Body of pancreas (tissue), 4 donors: Measurements from ENCODE around the gene FYCO1. TPM values are rescaled to one million over a fixed set of nuclear protein-coding genes. Genes with fewer than 3 reads are reported as not detected.

ENCODE experiments used
- ATAC-seq: fragments of 150-250 bp; one replicate; pipeline ENCODE4 v1.9.1; 2016
- DNase-seq, 4 donors: peaks; one replicate each; pipeline ENCODE4 v3.0.0-alpha.2; 2019
- H3K27ac ChIP-seq, 4 donors: fragments of 200-600 bp; sonication (generic); 1 replicate in 3 of 4; 2 replicates in 1 of 4; pipeline versions ENCODE4 v1.5.1 to v1.6.1; 2016 to 2019; ENCODE audit warnings: mild to moderate bottlenecking in 1 of 4, mixed read lengths in 1 of 4, moderate library complexity in 1 of 4
- H3K27me3 ChIP-seq, 2 donors: fragments of 200-600 bp; sonication (generic); one replicate each; pipeline ENCODE4 v1.6.0; 2016; ENCODE audit warnings: mild to moderate bottlenecking in 1 of 2
- H3K36me3 ChIP-seq, 2 donors: fragments of 200-600 bp; sonication (generic); replicated peaks in 1 of 2; 2 replicates each; pipeline ENCODE4 v1.5.1; 2016; ENCODE audit warnings: low read depth in 2 of 2; ENCODE audit not compliant: insufficient read depth in 1 of 2
- H3K4me1 ChIP-seq: fragments of 200-600 bp; sonication (generic); one replicate; pipeline ENCODE4 v1.6.0; 2016
- H3K4me3 ChIP-seq, 2 donors: fragments of 200-600 bp; sonication (generic); 1 replicate in 1 of 2; 2 replicates in 1 of 2; pipeline ENCODE4 v1.5.1; 2016 to 2019
- H3K9me3 ChIP-seq, 3 donors: fragments of 200-600 bp; sonication (generic); 1 replicate in 2 of 3; 2 replicates in 1 of 3; pipeline ENCODE4 v1.5.1; 2016
- POLR2A ChIP-seq, 3 donors: fragments of 450-650 bp; IDR thresholded peaks; one replicate each; pipeline ENCODE4 v1.6.1; 2016; ENCODE audit warnings: antibody characterized with exemption in 3 of 3, mild to moderate bottlenecking in 2 of 3
- WGBS, 2 donors: methylation state at CpG; one replicate each; pipeline ENCODE4 v1.1.5; 2017; 5-methylcytosine and 5-hydroxymethylcytosine counted together
- intact Hi-C: fragments of 100-400 bp; cut with DNase I; formaldehyde crosslinking; loops from one replicate; pipeline ENCODE4 v1.15.1; 2023
- total RNA-seq, 2 donors: library from RNA; depleted of rRNA; stranded (reverse); fragments of >200 nt; gene quantifications; one replicate each; pipeline ENCODE4 v1.1.0, GENCODE V29; 2016
- TF ChIP-seq, protein P1 (sequence below), 7 experiments: fragments of 450-650 bp in 4 of 7; fragments of 200-600 bp in 3 of 7; sonication (generic) in 3 of 7; IDR thresholded peaks; one replicate each; pipeline ENCODE4 v1.5.1; 2016 to 2019; ENCODE audit warnings: antibody characterized with exemption in 7 of 7

Gene FYCO1
- total RNA-seq, 2 donors from 2014 or later = 20.0 to 25.4 TPM

DNA sequence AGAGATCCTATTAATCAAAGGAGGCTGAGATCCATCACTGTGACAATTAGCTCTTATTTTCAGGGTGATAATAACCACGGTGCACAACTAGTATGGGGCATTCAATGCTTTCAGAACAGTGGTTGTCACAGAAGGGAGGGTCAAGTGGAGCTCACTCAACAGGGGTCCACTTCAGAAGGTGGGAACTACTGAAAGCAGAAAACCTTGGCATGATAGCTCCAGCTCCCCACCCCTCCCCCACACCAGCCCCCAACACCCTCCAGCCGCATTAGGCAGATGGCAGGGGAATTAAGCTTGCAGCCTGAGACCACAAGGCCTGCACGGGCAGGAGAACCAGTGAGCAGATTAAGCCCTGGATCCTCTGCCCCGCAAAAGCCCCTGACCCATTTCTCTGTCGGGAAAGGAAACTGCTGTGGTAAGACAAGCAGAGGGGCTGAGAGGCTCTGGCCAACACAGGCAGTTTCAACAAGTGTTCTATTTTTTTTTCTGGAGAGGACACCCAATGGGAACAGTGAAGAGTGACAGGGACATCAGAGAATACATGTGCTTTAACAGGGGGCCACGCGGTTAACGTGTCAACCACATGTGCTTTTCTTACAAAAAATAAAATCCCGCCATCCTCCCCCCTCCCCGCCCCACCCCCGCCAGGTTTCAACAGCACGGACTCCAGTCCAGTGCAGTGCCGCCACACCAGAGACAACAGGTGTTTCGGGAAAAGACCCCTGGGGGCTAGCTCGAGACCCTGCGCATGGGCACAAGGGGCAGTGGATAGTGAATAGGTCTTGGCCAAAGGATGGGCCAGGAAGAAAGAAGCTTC is 997 bp downstream of the FYCO1 start:
- TF ChIP-seq, protein P1, sequence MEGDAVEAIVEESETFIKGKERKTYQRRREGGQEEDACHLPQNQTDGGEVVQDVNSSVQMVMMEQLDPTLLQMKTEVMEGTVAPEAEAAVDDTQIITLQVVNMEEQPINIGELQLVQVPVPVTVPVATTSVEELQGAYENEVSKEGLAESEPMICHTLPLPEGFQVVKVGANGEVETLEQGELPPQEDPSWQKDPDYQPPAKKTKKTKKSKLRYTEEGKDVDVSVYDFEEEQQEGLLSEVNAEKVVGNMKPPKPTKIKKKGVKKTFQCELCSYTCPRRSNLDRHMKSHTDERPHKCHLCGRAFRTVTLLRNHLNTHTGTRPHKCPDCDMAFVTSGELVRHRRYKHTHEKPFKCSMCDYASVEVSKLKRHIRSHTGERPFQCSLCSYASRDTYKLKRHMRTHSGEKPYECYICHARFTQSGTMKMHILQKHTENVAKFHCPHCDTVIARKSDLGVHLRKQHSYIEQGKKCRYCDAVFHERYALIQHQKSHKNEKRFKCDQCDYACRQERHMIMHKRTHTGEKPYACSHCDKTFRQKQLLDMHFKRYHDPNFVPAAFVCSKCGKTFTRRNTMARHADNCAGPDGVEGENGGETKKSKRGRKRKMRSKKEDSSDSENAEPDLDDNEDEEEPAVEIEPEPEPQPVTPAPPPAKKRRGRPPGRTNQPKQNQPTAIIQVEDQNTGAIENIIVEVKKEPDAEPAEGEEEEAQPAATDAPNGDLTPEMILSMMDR (IDR thresholded peaks at IDR 0.05) = no peak
- TF ChIP-seq POLR2A (IDR thresholded peaks at IDR 0.05) = no peak
- 4 to 5% methylated on average over 16 of the region's 16 CpGs for WGBS, 2 donors
- peak; percentile 27 for ATAC-seq

DNA sequence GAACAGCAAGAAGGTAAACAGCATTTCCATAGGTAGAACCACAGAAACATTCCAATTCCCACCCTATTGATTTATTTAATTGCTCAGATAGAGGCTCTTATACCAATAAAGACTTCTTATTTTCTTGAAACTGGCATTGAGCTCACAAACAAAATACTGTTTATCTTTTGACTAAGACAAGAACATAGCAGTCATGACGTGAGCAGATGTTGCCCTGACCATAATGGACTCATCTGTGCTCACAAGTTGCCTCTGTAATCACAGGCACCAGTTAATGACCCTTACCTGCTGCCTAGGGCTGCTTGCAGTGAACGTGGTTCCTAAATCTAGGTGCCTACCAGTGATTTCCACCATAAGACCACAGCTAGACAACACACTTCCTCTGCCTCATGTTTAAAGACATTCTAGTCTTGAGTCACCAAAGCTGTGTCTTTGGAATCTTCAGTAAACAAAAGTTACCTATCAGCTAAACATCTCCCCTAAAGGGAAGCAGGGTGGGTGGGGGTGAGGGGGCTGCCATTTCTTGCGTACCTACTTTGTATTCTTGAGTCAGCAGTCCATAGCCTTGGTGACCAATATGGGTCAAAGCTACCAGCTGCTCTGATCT is 2.1 kb downstream of the FYCO1 start:
- intact Hi-C loops = no loop called here

More for the DNA sequence above, 997 bp downstream of the FYCO1 start:
- Histone ChIP-seq H3K4me3 (peak overlapping the region; percentile 77 to 94), H3K4me1 (peaks cover 51% of the 10 kb centered on the region), H3K27me3 (no peaks in the 10 kb centered on the region), H3K9me3 (no peaks in the 10 kb centered on the region), H3K36me3 (no peaks in the 10 kb centered on the region), H3K27ac (peak overlapping the region; percentile 81 to 96 (median 90))
- peak in 3 of 4 donors; percentile 32 to 41 (median 36) for DNase-seq
- intact Hi-C loops = no loop called here

DNA sequence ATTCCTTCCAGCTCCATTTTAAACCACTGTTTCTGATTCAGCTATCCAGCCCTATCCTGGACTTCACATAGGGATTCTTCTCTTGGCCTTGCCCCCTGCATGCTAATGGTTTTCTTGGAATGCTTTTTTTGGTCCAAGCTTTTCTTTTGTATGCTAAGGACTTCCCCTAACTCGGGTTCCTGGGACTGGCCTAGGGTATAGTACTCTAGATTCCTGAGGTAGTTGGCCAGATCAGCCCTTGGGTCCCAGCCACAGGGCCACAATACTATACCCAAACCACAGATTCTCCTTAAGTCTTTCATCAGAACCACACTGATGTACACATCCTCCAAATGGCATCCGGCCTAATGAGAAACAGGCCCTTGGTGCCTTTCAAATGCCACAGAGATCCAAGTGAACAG is 2.8 kb downstream of the FYCO1 start:
- 44 to 60% methylated on average over 2 of the region's 2 CpGs for WGBS, 2 donors

More for the DNA sequence above, 2.1 kb downstream of the FYCO1 start:
- H3K9me3 ChIP-seq = no peaks in the 10 kb centered on the region
- no peaks in the 10 kb centered on the region for H3K27me3 ChIP-seq
- 47 to 63% methylated on average over 3 of the region's 3 CpGs for WGBS, 2 donors
- ATAC-seq (no peak), DNase-seq (no peak)
- no peaks in the 10 kb centered on the region for H3K36me3 ChIP-seq
- H3K4me1 ChIP-seq = peaks cover 62% of the 10 kb centered on the region
- H3K4me3 ChIP-seq = no peak overlapping the region
- TF ChIP-seq, protein P1 (IDR thresholded peaks at IDR 0.05) = no peak
- TF ChIP-seq POLR2A (IDR thresholded peaks at IDR 0.05) = no peak
- peak overlapping the region in 3 of 4 donors; percentile 49 to 96 (median 81) for H3K27ac ChIP-seq

DNA sequence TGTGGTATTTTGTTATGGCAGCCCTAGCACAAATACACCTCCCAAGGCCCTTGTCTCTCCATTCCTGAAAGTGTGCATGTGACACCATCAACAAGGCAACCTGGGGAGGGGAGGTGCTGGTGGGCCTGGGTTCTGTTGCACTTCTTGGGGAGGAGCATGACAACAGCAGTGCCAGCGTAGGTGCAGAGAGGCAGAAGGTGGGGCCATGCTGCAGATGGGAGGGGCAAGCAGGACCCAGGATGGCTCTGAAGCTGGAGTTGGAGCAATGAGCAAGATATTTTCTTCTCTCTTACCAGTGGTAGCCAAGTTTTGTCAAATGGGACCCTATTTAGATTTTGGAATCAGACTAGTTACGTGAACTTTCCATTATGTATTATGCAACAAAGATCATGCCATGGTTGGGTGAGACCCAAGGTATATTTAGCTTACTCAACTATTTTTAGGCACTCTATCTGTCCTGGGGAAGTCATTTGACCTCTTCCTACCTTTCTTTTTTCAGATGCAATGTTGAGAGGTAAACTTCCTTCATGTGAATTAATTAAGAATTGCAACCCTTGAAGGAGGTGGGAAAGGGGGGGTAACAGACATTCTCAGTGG is 3.4 kb downstream of the FYCO1 start:
- 21 to 47% methylated on average over 2 of the region's 2 CpGs for WGBS, 2 donors
- no peaks in the 10 kb centered on the region for H3K27me3 ChIP-seq
- intact Hi-C loops = no loop called here
- peaks cover 75% of the 10 kb centered on the region for H3K4me1 ChIP-seq
- ATAC-seq (no peak), DNase-seq (no peak)
- no peak overlapping the region for H3K4me3 ChIP-seq
- H3K36me3 ChIP-seq = no peaks in the 10 kb centered on the region
- TF ChIP-seq, protein P1 (IDR thresholded peaks at IDR 0.05) = no peak
- TF ChIP-seq POLR2A (IDR thresholded peaks at IDR 0.05) = no peak
- H3K9me3 ChIP-seq = no peaks in the 10 kb centered on the region
- H3K27ac ChIP-seq = peak overlapping the region in 3 of 4 donors; percentile 9 to 31 (median 17)

More for the DNA sequence above, 2.8 kb downstream of the FYCO1 start:
- Histone ChIP-seq H3K4me1 (peaks cover 69% of the 10 kb centered on the region), H3K27me3 (no peaks in the 10 kb centered on the region), H3K27ac (peak overlapping the region in 1 of 4 donors; percentile 49), H3K9me3 (no peaks in the 10 kb centered on the region), H3K36me3 (no peaks in the 10 kb centered on the region), H3K4me3 (no peak overlapping the region)
- TF ChIP-seq, protein P1 (IDR thresholded peaks at IDR 0.05) = no peak
- TF ChIP-seq POLR2A (IDR thresholded peaks at IDR 0.05) = no peak
- ATAC-seq (no peak), DNase-seq (no peak)
- intact Hi-C loops = no loop called here
